ENCODE measurements around the gene ABHD14A. TPM values are rescaled to one million over a fixed set of nuclear protein-coding genes. Genes with fewer than 3 reads are reported as not detected.
"Not testable (repeated sequence)": the region's sequence is repeated elsewhere in the genome, so short reads cannot be mapped to it uniquely, and the experiment has no call there.

The ABHD14A gene
- 9.9 and 17.8 TPM in 2 replicates for total RNA-seq (2014; rRNA removed; shearing (Covaris generic))

GRCh38 chr3:51974963-51975851 lies at the start of gene ABHD14A:
Gene ABHD14A (plus strand): TSS chr3:51975064. CDS start chr3:51975136, 72 bp downstream.
- peak; percentile 54 for DNase-seq (ENCODE audit: low read depth)

GRCh38 chr3:51927061-51927977 lies 47.5 kb upstream of the ABHD14A start:
- DNase-seq (ENCODE audit: low read depth) = no peak

- no peak for DNase-seq (ENCODE audit: low read depth)
Measured at GRCh38 chr3:51928438-51928837, 46.4 kb upstream of the ABHD14A start.

- not testable (repeated sequence) for DNase-seq (ENCODE audit: low read depth)
Measured at GRCh38 chr3:51928981-51929380, 45.9 kb upstream of the ABHD14A start.

GRCh38 chr3:51929420-51930003 lies 45.4 kb upstream of the ABHD14A start:
- DNase-seq (ENCODE audit: low read depth) = no peak

GRCh38 chr3:51930439-51930838 lies 44.4 kb upstream of the ABHD14A start:
- DNase-seq (ENCODE audit: low read depth) = no peak

GRCh38 chr3:51931756-51932155 lies 43.1 kb upstream of the ABHD14A start:
- DNase-seq (ENCODE audit: low read depth) = no peak

- no peak for DNase-seq (ENCODE audit: low read depth)
Measured at GRCh38 chr3:51932471-51933370, 42.1 kb upstream of the ABHD14A start.

- no peak for DNase-seq (ENCODE audit: low read depth)
Measured at GRCh38 chr3:51933471-51934138, 41.3 kb upstream of the ABHD14A start.

- DNase-seq (ENCODE audit: low read depth) = no peak
Measured at GRCh38 chr3:51934139-51934850, 40.6 kb upstream of the ABHD14A start.

- no peak for DNase-seq (ENCODE audit: low read depth)
Measured at GRCh38 chr3:51934991-51935885, 39.6 kb upstream of the ABHD14A start.

- DNase-seq (ENCODE audit: low read depth) = no peak
Measured at GRCh38 chr3:51935886-51936755, 38.7 kb upstream of the ABHD14A start.

- DNase-seq (ENCODE audit: low read depth) = no peak
Measured at GRCh38 chr3:51937014-51937413, 37.9 kb upstream of the ABHD14A start.

GRCh38 chr3:51937611-51938450 lies 37.0 kb upstream of the ABHD14A start:
- DNase-seq (ENCODE audit: low read depth) = no peak

GRCh38 chr3:51938780-51939425 lies 36.0 kb upstream of the ABHD14A start:
- no peak for DNase-seq (ENCODE audit: low read depth)

Data from M059J (cell line).